HCEC 1CT (cell line): Measurements from ENCODE around the gene AOAH.
A peak's percentile ranks its signal among the peaks of the same experiment; 100 is the strongest.
"Not testable (repeated sequence)": the region's sequence is repeated elsewhere in the genome, so short reads cannot be mapped to it uniquely, and the experiment has no call there.

Experiments
- DNase-seq: peaks from one replicate; pipeline ENCODE4 v3.0.0-alpha.2; 2017

Gene AOAH

GRCh38 chr7:36654436-36654835, 69.9 kb downstream of the AOAH start:
- no peak for DNase-seq

- DNase-seq: no peak
These were observed 70.5 kb downstream of the AOAH start for GRCh38 chr7:36653663-36654355.

GRCh38 chr7:36653008-36653662, 71.2 kb downstream of the AOAH start:
- peak; percentile 63 for DNase-seq

- DNase-seq: peak; percentile 23
These were observed 71.9 kb downstream of the AOAH start for GRCh38 chr7:36652431-36652830.

GRCh38 chr7:36651404-36651803, 72.9 kb downstream of the AOAH start:
- peak; percentile 89 for DNase-seq

- peak; percentile 19 for DNase-seq
These were observed 73.5 kb downstream of the AOAH start for GRCh38 chr7:36650766-36651312.

GRCh38 chr7:36650320-36650719, 74.0 kb downstream of the AOAH start:
- DNase-seq: no peak

- not testable (repeated sequence) for DNase-seq
These were observed 75.0 kb downstream of the AOAH start for GRCh38 chr7:36649319-36649718.

- no peak for DNase-seq
These were observed 75.9 kb downstream of the AOAH start for GRCh38 chr7:36648441-36648840.

GRCh38 chr7:36644625-36645422, 79.5 kb downstream of the AOAH start:
- DNase-seq: no peak

GRCh38 chr7:36642414-36642813, 81.9 kb downstream of the AOAH start:
- DNase-seq: no peak

GRCh38 chr7:36642010-36642409, 82.3 kb downstream of the AOAH start:
- DNase-seq: no peak

- no peak for DNase-seq
These were observed 83.6 kb downstream of the AOAH start for GRCh38 chr7:36640682-36641081.

- DNase-seq: no peak
These were observed 84.5 kb downstream of the AOAH start for GRCh38 chr7:36639826-36640225.

GRCh38 chr7:36638586-36639263, 85.6 kb downstream of the AOAH start:
- no peak for DNase-seq

GRCh38 chr7:36638140-36638539, 86.2 kb downstream of the AOAH start:
- DNase-seq: no peak

- no peak for DNase-seq
These were observed 86.9 kb downstream of the AOAH start for GRCh38 chr7:36637417-36637816.

- DNase-seq: no peak
These were observed 88.2 kb downstream of the AOAH start for GRCh38 chr7:36636126-36636525.

GRCh38 chr7:36635091-36635490, 89.2 kb downstream of the AOAH start:
- DNase-seq: no peak

GRCh38 chr7:36633377-36633776, 90.9 kb downstream of the AOAH start:
- DNase-seq: no peak

GRCh38 chr7:36630112-36630650, 94.1 kb downstream of the AOAH start:
- no peak for DNase-seq

- no peak for DNase-seq
These were observed 94.9 kb downstream of the AOAH start for GRCh38 chr7:36629351-36629750.

GRCh38 chr7:36627836-36628235, 96.5 kb downstream of the AOAH start:
- no peak for DNase-seq
